ENCODE results near the gene CDH13. TPM values are rescaled to one million over a fixed set of nuclear protein-coding genes. Genes with fewer than 3 reads are reported as not detected.

The CDH13 gene
- total and polyA plus RNA-seq, 3 experiments from 2014 or later = not detected

DNA sequence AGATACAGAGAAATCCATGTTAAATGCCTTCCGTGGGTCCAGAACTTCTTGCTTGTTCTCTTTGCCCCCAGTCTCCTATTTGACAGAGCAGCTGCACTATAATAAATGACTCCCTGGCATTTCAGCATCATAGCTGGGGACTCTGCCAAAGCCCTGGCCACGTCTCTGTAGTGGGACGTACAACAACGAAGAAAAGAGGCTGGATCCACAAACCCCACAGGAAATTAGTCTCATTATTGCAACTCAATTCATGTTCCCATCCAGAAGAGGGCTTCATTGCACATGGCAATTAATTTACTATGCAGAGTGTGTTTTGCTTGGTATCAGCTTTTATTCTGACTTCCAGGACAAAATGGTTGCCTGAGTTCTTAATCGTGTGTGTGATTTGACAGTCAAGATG, 121.3 kb downstream of the CDH13 start:
- H3K27me3 Mint-ChIP-seq = peaks cover 4 to 12% of the 10 kb centered on the region in 2 donors
- H3K4me3 ChIP-seq (ENCODE audit: low read length) = no peak overlapping the region
- H3K9me3 Mint-ChIP-seq = no peaks in the 10 kb centered on the region
- DNase-seq = no peak
- H3K27ac Mint-ChIP-seq = no peak overlapping the region
- ChIA-PET POLR2A (no interaction called here), CTCF (no interaction called here)
- no peaks in the 10 kb centered on the region for H3K36me3 Mint-ChIP-seq
- no peaks in the 10 kb centered on the region for H3K9me3 ChIP-seq (ENCODE audit: low read length)
- H3K4me3 Mint-ChIP-seq = no peak overlapping the region
- H3K4me1 ChIP-seq (ENCODE audit: insufficient read depth, low read length) = no peaks in the 10 kb centered on the region
- no peak overlapping the region for H3K27ac ChIP-seq (ENCODE audit: low read depth, low read length)
- no peaks in the 10 kb centered on the region for H3K4me1 Mint-ChIP-seq
- H3K36me3 ChIP-seq (ENCODE audit: insufficient read depth, low read length) = no peaks in the 10 kb centered on the region
- H3K27me3 ChIP-seq (ENCODE audit: insufficient read depth, low read length, poor library complexity, severe bottlenecking) = no peaks in the 10 kb centered on the region

- no peaks in the 10 kb centered on the region for H3K36me3 ChIP-seq (ENCODE audit: insufficient read depth, low read length)
- H3K9me3 Mint-ChIP-seq = no peaks in the 10 kb centered on the region
- H3K4me3 Mint-ChIP-seq = no peak overlapping the region
- H3K9me3 ChIP-seq (ENCODE audit: low read length) = no peaks in the 10 kb centered on the region
- ChIA-PET POLR2A (no interaction called here), CTCF (no interaction called here)
- no peak overlapping the region for H3K4me3 ChIP-seq (ENCODE audit: low read length)
- no peak overlapping the region for H3K27ac Mint-ChIP-seq
- H3K4me1 Mint-ChIP-seq = no peaks in the 10 kb centered on the region
- DNase-seq = no peak
- no peak overlapping the region for H3K27ac ChIP-seq (ENCODE audit: low read depth, low read length)
- H3K27me3 Mint-ChIP-seq = peaks cover 4 to 12% of the 10 kb centered on the region in 2 donors
- H3K27me3 ChIP-seq (ENCODE audit: insufficient read depth, low read length, poor library complexity, severe bottlenecking) = no peaks in the 10 kb centered on the region
- H3K36me3 Mint-ChIP-seq = no peaks in the 10 kb centered on the region
- H3K4me1 ChIP-seq (ENCODE audit: insufficient read depth, low read length) = no peaks in the 10 kb centered on the region
Observed at GRCh38 chr16:82750068-82750467, 123.3 kb downstream of the CDH13 start.

- Mint-ChIP-seq H3K4me3 (no peak overlapping the region), H3K36me3 (no peaks in the 10 kb centered on the region), H3K9me3 (no peaks in the 10 kb centered on the region), H3K27me3 (peaks cover 4 to 12% of the 10 kb centered on the region in 2 donors), H3K27ac (no peak overlapping the region), H3K4me1 (no peaks in the 10 kb centered on the region)
- ChIA-PET POLR2A (no interaction called here), CTCF (interaction anchor here (1.2 kb wide), 1 partner anchor 11 kb away, joined by 4 read pairs; no protein-coding TSS in a partner anchor)
- Histone ChIP-seq H3K4me1 (ENCODE audit: insufficient read depth, low read length) (no peaks in the 10 kb centered on the region), H3K36me3 (ENCODE audit: insufficient read depth, low read length) (no peaks in the 10 kb centered on the region), H3K4me3 (ENCODE audit: low read length) (no peak overlapping the region), H3K27me3 (ENCODE audit: insufficient read depth, low read length, poor library complexity, severe bottlenecking) (no peaks in the 10 kb centered on the region), H3K27ac (ENCODE audit: low read depth, low read length) (no peak overlapping the region), H3K9me3 (ENCODE audit: low read length) (no peaks in the 10 kb centered on the region)
- no peak for DNase-seq
Observed at GRCh38 chr16:82751020-82751419, 124.3 kb downstream of the CDH13 start.

GRCh38 chr16:82752172-82752571, 125.4 kb downstream of the CDH13 start:
- no peak for DNase-seq
- Histone ChIP-seq H3K4me1 (ENCODE audit: insufficient read depth, low read length) (no peaks in the 10 kb centered on the region), H3K27me3 (ENCODE audit: insufficient read depth, low read length, poor library complexity, severe bottlenecking) (no peaks in the 10 kb centered on the region), H3K9me3 (ENCODE audit: low read length) (no peaks in the 10 kb centered on the region), H3K36me3 (ENCODE audit: insufficient read depth, low read length) (no peaks in the 10 kb centered on the region), H3K27ac (ENCODE audit: low read depth, low read length) (no peak overlapping the region), H3K4me3 (ENCODE audit: low read length) (no peak overlapping the region)
- Mint-ChIP-seq H3K36me3 (no peaks in the 10 kb centered on the region), H3K4me1 (no peaks in the 10 kb centered on the region), H3K9me3 (no peaks in the 10 kb centered on the region), H3K27me3 (peaks cover 0 to 12% of the 10 kb centered on the region in 2 donors), H3K4me3 (no peak overlapping the region), H3K27ac (no peak overlapping the region)
- CTCF ChIA-PET = interaction anchor here (1.2 kb wide), 1 partner anchor 10 kb away, joined by 4 read pairs; no protein-coding TSS in a partner anchor
- POLR2A ChIA-PET = no interaction called here

- Mint-ChIP-seq H3K4me1 (no peaks in the 10 kb centered on the region), H3K27ac (no peak overlapping the region), H3K9me3 (no peaks in the 10 kb centered on the region), H3K36me3 (no peaks in the 10 kb centered on the region), H3K4me3 (no peak overlapping the region), H3K27me3 (peaks cover 0 to 8% of the 10 kb centered on the region in 2 donors)
- ChIA-PET POLR2A (no interaction called here), CTCF (no interaction called here)
- no peak overlapping the region for H3K4me3 ChIP-seq (ENCODE audit: low read length)
- no peak for DNase-seq
- H3K27me3 ChIP-seq (ENCODE audit: insufficient read depth, low read length, poor library complexity, severe bottlenecking) = no peaks in the 10 kb centered on the region
- no peaks in the 10 kb centered on the region for H3K36me3 ChIP-seq (ENCODE audit: insufficient read depth, low read length)
- H3K4me1 ChIP-seq (ENCODE audit: insufficient read depth, low read length) = no peaks in the 10 kb centered on the region
- no peaks in the 10 kb centered on the region for H3K9me3 ChIP-seq (ENCODE audit: low read length)
- H3K27ac ChIP-seq (ENCODE audit: low read depth, low read length) = no peak overlapping the region
Observed at GRCh38 chr16:82753821-82754220, 127.1 kb downstream of the CDH13 start.

- H3K36me3 Mint-ChIP-seq = no peaks in the 10 kb centered on the region
- no peak for DNase-seq
- no peaks in the 10 kb centered on the region for H3K9me3 ChIP-seq (ENCODE audit: low read length)
- no peaks in the 10 kb centered on the region for H3K9me3 Mint-ChIP-seq
- H3K4me3 ChIP-seq (ENCODE audit: low read length) = no peak overlapping the region
- ChIA-PET POLR2A (no interaction called here), CTCF (no interaction called here)
- H3K27me3 Mint-ChIP-seq = peaks cover 0 to 4% of the 10 kb centered on the region in 2 donors
- no peak overlapping the region for H3K27ac ChIP-seq (ENCODE audit: low read depth, low read length)
- H3K4me1 ChIP-seq (ENCODE audit: insufficient read depth, low read length) = no peaks in the 10 kb centered on the region
- no peak overlapping the region for H3K27ac Mint-ChIP-seq
- no peaks in the 10 kb centered on the region for H3K36me3 ChIP-seq (ENCODE audit: insufficient read depth, low read length)
- H3K4me1 Mint-ChIP-seq = no peaks in the 10 kb centered on the region
- no peaks in the 10 kb centered on the region for H3K27me3 ChIP-seq (ENCODE audit: insufficient read depth, low read length, poor library complexity, severe bottlenecking)
- no peak overlapping the region for H3K4me3 Mint-ChIP-seq
Observed at GRCh38 chr16:82754716-82755513, 128.1 kb downstream of the CDH13 start.

DNA sequence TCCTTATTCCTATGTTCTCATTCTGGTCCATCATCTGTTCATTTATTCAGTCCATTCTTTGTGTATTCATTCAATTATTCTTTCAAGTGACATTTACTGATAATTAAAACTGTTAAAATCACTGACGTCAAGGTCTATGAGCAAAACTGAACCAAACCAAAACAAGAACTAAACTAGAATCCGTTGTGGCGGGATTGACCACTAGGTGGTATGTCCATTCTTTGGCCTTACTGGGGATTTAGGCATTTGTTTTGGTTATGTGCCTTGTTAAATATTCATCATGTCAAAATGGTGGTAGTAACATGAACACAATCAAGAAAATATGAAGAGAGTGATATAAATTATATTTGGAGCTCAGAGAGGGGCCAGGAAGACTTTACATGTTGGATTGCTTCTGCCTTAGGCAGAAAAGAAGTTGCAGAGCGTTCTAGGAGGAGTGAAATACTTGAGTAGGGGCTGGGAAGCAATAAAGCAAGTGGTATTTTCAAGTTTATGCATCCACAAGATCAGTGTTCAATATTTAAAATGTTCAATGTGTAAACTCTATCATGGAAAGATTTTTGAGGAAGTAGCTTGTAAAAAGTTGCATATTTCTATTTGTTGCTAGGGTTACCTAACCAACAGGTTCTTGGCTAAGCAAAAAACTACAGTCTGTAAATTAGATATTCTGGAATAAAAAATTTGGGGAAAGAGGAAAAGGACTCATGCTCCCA, 129.0 kb downstream of the CDH13 start:
- no peaks in the 10 kb centered on the region for H3K4me1 Mint-ChIP-seq
- no peaks in the 10 kb centered on the region for H3K4me1 ChIP-seq (ENCODE audit: insufficient read depth, low read length)
- ChIA-PET CTCF (no interaction called here), POLR2A (no interaction called here)
- H3K4me3 Mint-ChIP-seq = no peak overlapping the region
- no peaks in the 10 kb centered on the region for H3K36me3 Mint-ChIP-seq
- H3K9me3 Mint-ChIP-seq = no peaks in the 10 kb centered on the region
- H3K27ac ChIP-seq (ENCODE audit: low read depth, low read length) = no peak overlapping the region
- H3K27me3 ChIP-seq (ENCODE audit: insufficient read depth, low read length, poor library complexity, severe bottlenecking) = no peaks in the 10 kb centered on the region
- no peaks in the 10 kb centered on the region for H3K9me3 ChIP-seq (ENCODE audit: low read length)
- no peaks in the 10 kb centered on the region for H3K36me3 ChIP-seq (ENCODE audit: insufficient read depth, low read length)
- H3K27me3 Mint-ChIP-seq = peaks cover 0 to 2% of the 10 kb centered on the region in 2 donors
- H3K4me3 ChIP-seq (ENCODE audit: low read length) = no peak overlapping the region
- H3K27ac Mint-ChIP-seq = no peak overlapping the region
- no peak for DNase-seq

GRCh38 chr16:82756283-82756599, 129.5 kb downstream of the CDH13 start:
- no peaks in the 10 kb centered on the region for H3K4me1 ChIP-seq (ENCODE audit: insufficient read depth, low read length)
- Mint-ChIP-seq H3K36me3 (no peaks in the 10 kb centered on the region), H3K9me3 (no peaks in the 10 kb centered on the region), H3K27me3 (peaks cover 0 to 2% of the 10 kb centered on the region in 2 donors), H3K4me1 (no peaks in the 10 kb centered on the region), H3K4me3 (no peak overlapping the region), H3K27ac (no peak overlapping the region)
- H3K36me3 ChIP-seq (ENCODE audit: insufficient read depth, low read length) = no peaks in the 10 kb centered on the region
- ChIA-PET POLR2A (no interaction called here), CTCF (no interaction called here)
- H3K9me3 ChIP-seq (ENCODE audit: low read length) = no peaks in the 10 kb centered on the region
- H3K27ac ChIP-seq (ENCODE audit: low read depth, low read length) = no peak overlapping the region
- H3K4me3 ChIP-seq (ENCODE audit: low read length) = no peak overlapping the region
- H3K27me3 ChIP-seq (ENCODE audit: insufficient read depth, low read length, poor library complexity, severe bottlenecking) = no peaks in the 10 kb centered on the region
- no peak for DNase-seq
